Natural killer cell (primary cell): ENCODE data around the gene MEX3C. TPM values are rescaled to one million over a fixed set of nuclear protein-coding genes. Genes with fewer than 3 reads are reported as not detected.

ENCODE experiments used
- ATAC-seq, 3 donors: fragments of 150-1000 bp in 2 of 3; fragments of 200-7000 bp in 1 of 3; cut with Tn5 transposase; 1 replicate in 1 of 3; 2 replicates in 2 of 3; pipeline ENCODE4 v1.10.0; 2021; ENCODE audit warnings: mild to moderate bottlenecking in 2 of 3, moderate library complexity in 2 of 3
- DNase-seq, 2 donors: peaks; one replicate each; pipeline versions ENCODE4 v3.0.0 to v3.0.0-alpha.2; 2013 to 2021; ENCODE audit warnings: mixed read lengths in 1 of 2
- H3K27ac ChIP-seq: one replicate; pipeline ENCODE4 v1.5.1; 2013; ENCODE audit warnings: mild to moderate bottlenecking, low read length
- H3K27me3 ChIP-seq: one replicate; pipeline ENCODE4 v1.6.1; 2013; ENCODE audit warnings: low read length; ENCODE audit not compliant: control insufficient read depth, insufficient read depth
- H3K36me3 ChIP-seq: one replicate; pipeline ENCODE4 v1.6.1; 2013; ENCODE audit warnings: low read length; ENCODE audit not compliant: control insufficient read depth, insufficient read depth
- H3K4me1 ChIP-seq: one replicate; pipeline ENCODE4 v1.6.1; 2013; ENCODE audit warnings: low read length; ENCODE audit not compliant: control insufficient read depth, insufficient read depth
- H3K4me3 ChIP-seq: one replicate; pipeline ENCODE4 v1.5.1; 2013; ENCODE audit warnings: low read length
- H3K9me3 ChIP-seq: one replicate; pipeline ENCODE4 v1.6.1; 2013; ENCODE audit warnings: low read length; ENCODE audit not compliant: control insufficient read depth, insufficient read depth
- H3K27ac Mint-ChIP-seq, 2 donors: one replicate each; pipeline ENCODE4 v1.8.0; 2022; ENCODE audit warnings: mild to moderate bottlenecking in 2 of 2, mixed read lengths in 2 of 2, moderate library complexity in 1 of 2
- H3K27me3 Mint-ChIP-seq, 2 donors: one replicate each; pipeline ENCODE4 v1.8.0; 2022; ENCODE audit warnings: low read depth in 2 of 2, mixed read lengths in 2 of 2
- H3K36me3 Mint-ChIP-seq: one replicate; pipeline ENCODE4 v1.8.0; 2022; ENCODE audit warnings: mixed read lengths
- H3K4me1 Mint-ChIP-seq, 2 donors: one replicate each; pipeline ENCODE4 v1.8.0; 2022; ENCODE audit warnings: mixed read lengths in 2 of 2
- H3K4me3 Mint-ChIP-seq: one replicate; pipeline ENCODE4 v1.8.0; 2022; ENCODE audit warnings: mild to moderate bottlenecking, moderate library complexity, mixed read lengths
- H3K9me3 Mint-ChIP-seq, 2 donors: one replicate each; pipeline ENCODE4 v1.8.0; 2022; ENCODE audit warnings: mixed read lengths in 2 of 2
- WGBS: methylation state at CpG from one replicate; pipeline ENCODE4 v1.1.7; 2013; ENCODE audit warnings: missing lambda C conversion rate; ENCODE audit not compliant: insufficient coverage; 5-methylcytosine and 5-hydroxymethylcytosine counted together
- intact Hi-C: fragments of 100-400 bp; cut with micrococcal nuclease; formaldehyde crosslinking; loops from one replicate; pipeline ENCODE4 v1.14.2; 2022
- total RNA-seq, 4 donors: library from RNA; stranded (reverse); fragments of 120-200 nt in 1 of 4; gene quantifications; one replicate each; pipeline versions ENCODE4 v1.2.3 to v1.2.4, GENCODE V29; 2013 to 2022
- TF ChIP-seq, protein P1 (sequence below): fragments of 200-600 bp; IDR thresholded peaks from one replicate; pipeline ENCODE4 v1.8.0; 2022; ENCODE audit warnings: antibody characterized with exemption

MEX3C gene
- total RNA-seq, 3 donors from 2014 or later (not counting 1 experiment from before 2014, with no cell fraction given), result 189 to 205 (median 202) TPM

DNA sequence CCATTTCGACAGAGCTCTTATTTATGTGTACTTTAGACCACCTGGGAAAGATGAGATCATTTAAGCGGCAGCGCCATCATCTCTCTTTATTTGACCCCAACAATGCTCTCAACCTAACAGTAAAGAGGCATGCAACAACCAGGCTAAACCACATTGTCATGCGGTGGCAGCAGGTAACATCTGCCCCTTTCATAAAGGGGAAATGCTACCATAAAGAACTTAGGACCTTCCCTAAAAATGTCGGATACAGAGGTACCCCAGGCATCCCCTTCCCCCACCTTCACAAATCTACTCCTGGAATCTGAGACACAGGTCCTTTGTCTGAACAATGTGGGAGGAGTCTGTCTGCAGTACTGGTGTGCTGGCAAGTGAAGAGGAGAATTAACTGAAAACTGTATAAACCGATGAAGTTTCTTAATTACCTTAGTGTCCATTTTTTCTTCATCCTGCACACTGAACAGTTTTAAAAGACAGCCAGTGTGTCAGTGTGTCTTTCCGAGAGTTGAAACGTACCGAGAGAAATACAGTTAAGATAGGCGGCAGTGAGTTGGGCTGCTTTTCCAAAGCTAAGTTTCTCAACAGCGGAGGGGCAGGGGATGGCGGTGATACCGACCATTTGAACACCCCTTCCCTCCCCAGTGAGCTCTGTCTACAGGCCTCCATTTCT is 1.9 kb downstream of the MEX3C start:
- TF ChIP-seq, protein P1, sequence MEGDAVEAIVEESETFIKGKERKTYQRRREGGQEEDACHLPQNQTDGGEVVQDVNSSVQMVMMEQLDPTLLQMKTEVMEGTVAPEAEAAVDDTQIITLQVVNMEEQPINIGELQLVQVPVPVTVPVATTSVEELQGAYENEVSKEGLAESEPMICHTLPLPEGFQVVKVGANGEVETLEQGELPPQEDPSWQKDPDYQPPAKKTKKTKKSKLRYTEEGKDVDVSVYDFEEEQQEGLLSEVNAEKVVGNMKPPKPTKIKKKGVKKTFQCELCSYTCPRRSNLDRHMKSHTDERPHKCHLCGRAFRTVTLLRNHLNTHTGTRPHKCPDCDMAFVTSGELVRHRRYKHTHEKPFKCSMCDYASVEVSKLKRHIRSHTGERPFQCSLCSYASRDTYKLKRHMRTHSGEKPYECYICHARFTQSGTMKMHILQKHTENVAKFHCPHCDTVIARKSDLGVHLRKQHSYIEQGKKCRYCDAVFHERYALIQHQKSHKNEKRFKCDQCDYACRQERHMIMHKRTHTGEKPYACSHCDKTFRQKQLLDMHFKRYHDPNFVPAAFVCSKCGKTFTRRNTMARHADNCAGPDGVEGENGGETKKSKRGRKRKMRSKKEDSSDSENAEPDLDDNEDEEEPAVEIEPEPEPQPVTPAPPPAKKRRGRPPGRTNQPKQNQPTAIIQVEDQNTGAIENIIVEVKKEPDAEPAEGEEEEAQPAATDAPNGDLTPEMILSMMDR, result no peak
- H3K9me3 ChIP-seq, result no peaks in the 10 kb centered on the region
- peak overlapping the region; percentile 93 for H3K4me3 Mint-ChIP-seq
- ATAC-seq, result no peak
- peaks cover 69 to 70% of the 10 kb centered on the region in 2 donors for H3K4me1 Mint-ChIP-seq
- under 1% methylated on average over 12 of the region's 13 CpGs for WGBS
- peak; percentile 45 to 66 for DNase-seq
- H3K27ac ChIP-seq, result peak overlapping the region; percentile 88
- H3K36me3 Mint-ChIP-seq, result no peaks in the 10 kb centered on the region
- H3K4me1 ChIP-seq, result peaks cover 17% of the 10 kb centered on the region
- H3K27me3 ChIP-seq, result no peaks in the 10 kb centered on the region
- H3K36me3 ChIP-seq, result peaks cover 3% of the 10 kb centered on the region
- H3K27ac Mint-ChIP-seq, result peak overlapping the region; percentile 93 to 97
- no peaks in the 10 kb centered on the region for H3K27me3 Mint-ChIP-seq
- intact Hi-C loops, result loop anchor here (1.0 to 5.0 kb wide), 3 partner anchors 16 to 318 kb away; partner anchors contain the start of genes ME2 and SMAD4
- no peaks in the 10 kb centered on the region for H3K9me3 Mint-ChIP-seq
- peak overlapping the region; percentile 64 for H3K4me3 ChIP-seq

DNA sequence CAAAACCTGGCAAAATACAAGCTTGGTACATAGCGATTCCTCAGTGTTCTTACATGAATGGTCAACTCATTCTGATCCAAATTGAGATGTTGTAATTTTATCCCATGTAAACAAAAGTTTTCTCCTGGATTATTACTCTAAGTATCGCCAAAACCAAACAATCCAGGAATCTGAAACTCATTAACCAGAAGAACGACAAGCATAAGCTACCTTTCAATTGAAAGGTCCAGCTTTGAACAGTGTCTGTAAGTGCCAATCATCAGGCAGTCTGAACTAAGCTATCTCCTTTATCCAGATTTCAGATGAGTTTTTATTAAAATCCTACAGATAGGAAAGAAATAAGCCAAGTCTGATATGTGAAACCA is 2.4 kb downstream of the MEX3C start:
- no peak for ATAC-seq

DNA sequence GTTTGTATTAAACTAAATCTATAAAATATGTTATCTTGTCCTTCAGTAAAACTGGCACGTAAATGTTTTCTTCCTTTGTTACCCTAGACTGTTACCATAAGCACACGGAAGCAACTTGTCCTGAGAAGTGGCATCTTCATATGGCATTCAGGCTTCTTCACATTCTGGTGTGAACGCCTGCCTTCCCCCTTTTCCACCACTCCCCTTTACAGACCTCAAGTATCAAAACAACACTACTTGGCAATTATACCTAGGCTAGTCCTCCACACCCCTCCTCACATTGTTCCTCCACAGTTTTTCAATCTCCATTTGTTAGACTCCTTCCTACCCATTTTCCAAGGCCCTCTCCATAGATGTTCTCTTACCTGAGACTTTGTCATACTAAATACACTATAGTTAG is 2.9 kb downstream of the MEX3C start:
- Mint-ChIP-seq H3K4me1 (peaks cover 70 to 72% of the 10 kb centered on the region in 2 donors), H3K27ac (peak overlapping the region; percentile 93 to 97)

More for the DNA sequence above, 2.4 kb downstream of the MEX3C start:
- Mint-ChIP-seq H3K9me3 (no peaks in the 10 kb centered on the region), H3K4me1 (peaks cover 72% of the 10 kb centered on the region in 2 donors), H3K36me3 (no peaks in the 10 kb centered on the region), H3K27me3 (no peaks in the 10 kb centered on the region), H3K4me3 (peak overlapping the region; percentile 93), H3K27ac (peak overlapping the region; percentile 93 to 97)
- peak overlapping the region; percentile 64 for H3K4me3 ChIP-seq
- no peaks in the 10 kb centered on the region for H3K27me3 ChIP-seq
- peak overlapping the region; percentile 88 for H3K27ac ChIP-seq
- peaks cover 21% of the 10 kb centered on the region for H3K4me1 ChIP-seq
- 21% methylated on average over 3 of the region's 3 CpGs for WGBS
- TF ChIP-seq, protein P1, result no peak
- peaks cover 6% of the 10 kb centered on the region for H3K36me3 ChIP-seq
- intact Hi-C loops, result loop anchor here (5.0 kb wide), 2 partner anchors 163 to 318 kb away; partner anchors contain the start of genes ME2 and SMAD4
- no peak for DNase-seq
- no peaks in the 10 kb centered on the region for H3K9me3 ChIP-seq

More for the DNA sequence above, 2.9 kb downstream of the MEX3C start:
- no peaks in the 10 kb centered on the region for H3K27me3 ChIP-seq
- ATAC-seq (no peak), DNase-seq (peak in 1 of 2 donors; percentile 38)
- intact Hi-C loops, result loop anchor here (5.0 kb wide), 2 partner anchors 162 to 317 kb away; partner anchors contain the start of genes ME2 and SMAD4
- peak overlapping the region; percentile 88 for H3K27ac ChIP-seq
- H3K4me3 ChIP-seq, result peak overlapping the region; percentile 64
- Mint-ChIP-seq H3K4me3 (peak overlapping the region; percentile 93), H3K36me3 (no peaks in the 10 kb centered on the region), H3K9me3 (no peaks in the 10 kb centered on the region), H3K27me3 (no peaks in the 10 kb centered on the region)
- peaks cover 21% of the 10 kb centered on the region for H3K4me1 ChIP-seq
- H3K36me3 ChIP-seq, result peaks cover 7% of the 10 kb centered on the region
- no peaks in the 10 kb centered on the region for H3K9me3 ChIP-seq
- TF ChIP-seq, protein P1, result no peak
- 17% methylated on average over 3 of the region's 3 CpGs for WGBS
